H1 (cell line): ENCODE data around the gene BCAS3. TPM values are rescaled to one million over a fixed set of nuclear protein-coding genes. Genes with fewer than 3 reads are reported as not detected.

Experiments used
- CTCF ChIA-PET: fragments of 300-600 bp; sonication (Branson Sonifier 250); formaldehyde crosslinking; loops from one replicate; lab custom pipeline; 2021; ENCODE audit not compliant: partially characterized antibody; lab: Charles Lee
- POLR2A ChIA-PET: fragments of 300-600 bp; sonication (Branson Sonifier 250); formaldehyde crosslinking; loops from one replicate; lab custom pipeline; 2021; ENCODE audit warnings: inconsistent platforms; ENCODE audit not compliant: partially characterized antibody; lab: Charles Lee
- DNase-seq, 2 experiments: peaks; one replicate each; pipeline versions ENCODE4 v3.0.0 to v3.0.0-alpha.2; 2010 to 2022; ENCODE audit warnings: low spot score in 2 of 2, low read depth in 1 of 2, mixed read lengths in 1 of 2
- FAIRE-seq: peaks from 2 replicates; lab custom pipeline; 2011; peaks lifted over from hg19 to GRCh38; lab: Jason Lieb, UNC
- H2AFZ ChIP-seq: 2 replicates; pipeline ENCODE4 v1.8.1; 2012; ENCODE audit warnings: low read length, inconsistent platforms
- H2AK5ac ChIP-seq: 2 replicates; pipeline ENCODE4 v1.6.1; 2013; ENCODE audit warnings: low read depth, low read length
- H2BK120ac ChIP-seq: replicated peaks from 2 replicates; pipeline ENCODE3; 2013; ENCODE audit warnings: low read depth, low read length, inconsistent platforms
- H2BK12ac ChIP-seq: 2 replicates; pipeline ENCODE4 v1.6.1; 2013; ENCODE audit warnings: low read depth, low read length
- H2BK15ac ChIP-seq: 2 replicates; pipeline ENCODE4 v1.6.1; 2013; ENCODE audit warnings: low read length
- H2BK20ac ChIP-seq: 2 replicates; pipeline ENCODE4 v1.6.1; 2013; ENCODE audit warnings: low read length
- H2BK5ac ChIP-seq: 2 replicates; pipeline ENCODE4 v1.6.1; 2013; ENCODE audit warnings: low read depth, low read length
- H3K14ac ChIP-seq: 2 replicates; pipeline ENCODE4 v1.6.1; 2013; ENCODE audit warnings: inconsistent platforms; ENCODE audit not compliant: insufficient read length
- H3K18ac ChIP-seq: 2 replicates; pipeline ENCODE4 v1.6.1; 2013; ENCODE audit warnings: low read length; ENCODE audit errors: extremely low read depth
- H3K23ac ChIP-seq: 2 replicates; pipeline ENCODE4 v1.6.1; 2013; ENCODE audit warnings: inconsistent platforms; ENCODE audit not compliant: insufficient read length
- H3K23me2 ChIP-seq: 2 replicates; pipeline ENCODE4 v1.6.1; 2013; ENCODE audit warnings: low read depth, low read length
- H3K27ac ChIP-seq: 2 replicates; pipeline ENCODE4 v1.6.1; 2011; ENCODE audit warnings: low read depth, low read length, inconsistent platforms
- H3K27me3 ChIP-seq, 4 experiments: replicated peaks in 1 of 4; 1 replicate in 1 of 4; 2 replicates in 3 of 4; pipeline versions ENCODE4 v1.6.1 to v1.8.1; 2011 to 2013; ENCODE audit warnings: low read length in 3 of 4, mild to moderate bottlenecking in 3 of 4, inconsistent platforms in 2 of 4, mixed read lengths in 2 of 4, moderate library complexity in 1 of 4; ENCODE audit not compliant: control insufficient read depth in 3 of 4, insufficient read depth in 3 of 4; ENCODE audit errors: extremely low read depth in 1 of 4
- H3K36me3 ChIP-seq, 4 experiments: 2 replicates each; pipeline versions ENCODE4 v1.6.1 to v1.8.1; 2011 to 2013; ENCODE audit warnings: mild to moderate bottlenecking in 4 of 4, low read length in 3 of 4, moderate library complexity in 2 of 4, control low read depth in 1 of 4, inconsistent platforms in 1 of 4; ENCODE audit not compliant: insufficient read depth in 4 of 4, control insufficient read depth in 2 of 4
- H3K4ac ChIP-seq: replicated peaks from 2 replicates; pipeline ENCODE3; 2013; ENCODE audit warnings: low read length, low read depth, mixed read lengths, inconsistent platforms; ENCODE audit not compliant: insufficient read length
- H3K4me1 ChIP-seq, 4 experiments: replicated peaks in 1 of 4; 1 replicate in 1 of 4; 2 replicates in 3 of 4; pipeline versions ENCODE4 v1.6.1 to v1.8.1; 2011 to 2013; ENCODE audit warnings: low read length in 3 of 4, inconsistent platforms in 2 of 4, mixed read lengths in 1 of 4; ENCODE audit not compliant: insufficient read depth in 4 of 4, control insufficient read depth in 3 of 4
- H3K4me2 ChIP-seq, 2 experiments: 2 replicates each; pipeline versions ENCODE4 v1.6.1 to v1.8.1; 2011 to 2013; ENCODE audit warnings: low read depth in 2 of 2, low read length in 2 of 2, control low read depth in 1 of 2, inconsistent platforms in 1 of 2, mild to moderate bottlenecking in 1 of 2; ENCODE audit not compliant: insufficient read depth in 1 of 2
- H3K4me3 ChIP-seq, 4 experiments: fragments of 200-600, 300-600 bp in 1 of 4; sonication (generic), shearing (Covaris generic), sonication (Bioruptor Twin) in 1 of 4; 2 replicates each; pipeline versions ENCODE4 v1.5.1 to v1.8.1; 2011 to 2016; ENCODE audit warnings: low read length in 4 of 4, low read depth in 3 of 4, control low read depth in 2 of 4, inconsistent platforms in 2 of 4, mild to moderate bottlenecking in 2 of 4, mixed read lengths in 1 of 4, moderate library complexity in 1 of 4; ENCODE audit not compliant: insufficient read depth in 2 of 4; ENCODE audit errors: extremely low read depth in 1 of 4
- H3K56ac ChIP-seq: replicated peaks from 2 replicates; pipeline ENCODE3; 2013; ENCODE audit warnings: low read depth, mild to moderate bottlenecking, mixed read lengths, low read length, inconsistent platforms; ENCODE audit not compliant: insufficient read length
- H3K79me1 ChIP-seq: 2 replicates; pipeline ENCODE4 v1.6.1; 2013; ENCODE audit warnings: low read depth, low read length, control low read depth
- H3K79me2 ChIP-seq, 2 experiments: 2 replicates each; pipeline versions ENCODE4 v1.6.1 to v1.8.1; 2012 to 2013; ENCODE audit warnings: low read length in 2 of 2, mild to moderate bottlenecking in 2 of 2, inconsistent platforms in 1 of 2; ENCODE audit not compliant: insufficient read depth in 2 of 2, control insufficient read depth in 1 of 2
- H3K9ac ChIP-seq, 4 experiments: replicated peaks in 1 of 4; 1 replicate in 1 of 4; 2 replicates in 3 of 4; pipeline versions ENCODE4 v1.6.1 to v1.8.1; 2011 to 2013; ENCODE audit warnings: low read depth in 3 of 4, low read length in 3 of 4, control low read depth in 2 of 4, mild to moderate bottlenecking in 2 of 4, moderate library complexity in 2 of 4, inconsistent platforms in 1 of 4; ENCODE audit errors: extremely low read depth in 1 of 4
- H3K9me3 ChIP-seq, 2 experiments: 2 replicates each; pipeline versions ENCODE4 v1.6.1 to v1.8.1; 2012 to 2013; ENCODE audit warnings: mild to moderate bottlenecking in 2 of 2, moderate library complexity in 2 of 2, control low read depth in 1 of 2, inconsistent platforms in 1 of 2, low read depth in 1 of 2, low read length in 1 of 2, mixed read lengths in 1 of 2; ENCODE audit not compliant: insufficient read depth in 2 of 2
- H4K20me1 ChIP-seq, 2 experiments: replicated peaks in 1 of 2; 2 replicates each; pipeline versions ENCODE3 to v1.8.1; 2011 to 2013; ENCODE audit warnings: inconsistent platforms in 2 of 2, low read length in 2 of 2, mild to moderate bottlenecking in 1 of 2; ENCODE audit not compliant: insufficient read depth in 2 of 2, control insufficient read depth in 1 of 2
- H4K5ac ChIP-seq: 2 replicates; pipeline ENCODE4 v1.6.1; 2013; ENCODE audit warnings: low read length, low read depth, mixed read lengths, inconsistent platforms; ENCODE audit not compliant: insufficient read length
- H4K8ac ChIP-seq: 2 replicates; pipeline ENCODE4 v1.8.0; 2013; ENCODE audit warnings: mild to moderate bottlenecking, moderate library complexity, low read length, inconsistent platforms; ENCODE audit not compliant: insufficient read depth; ENCODE audit errors: extremely low read depth
- H4K91ac ChIP-seq: replicated peaks from 2 replicates; pipeline ENCODE3; 2013; ENCODE audit warnings: low read length, mixed read lengths, inconsistent platforms; ENCODE audit not compliant: insufficient read length
- CBX5 ChIP-seq: fragments of 300-800, 300-1000 bp; sonication (generic); IDR thresholded peaks from 2 replicates; pipeline ENCODE4 v1.7.1; 2016; ENCODE audit warnings: antibody characterized with exemption, low read length, low read depth
- CHD2 ChIP-seq: IDR thresholded peaks from 2 replicates; pipeline ENCODE4 v1.6.1; 2012; ENCODE audit warnings: low read length, improper control_type of control experiment
- CTCF ChIP-seq, 3 experiments: IDR thresholded peaks; 1 replicate in 2 of 3; 2 replicates in 1 of 3; pipeline versions ENCODE4 v1.5.1 to v1.6.1; 2011; ENCODE audit warnings: low read length in 3 of 3, mild to moderate bottlenecking in 3 of 3, inconsistent platforms in 2 of 3, low read depth in 1 of 3, moderate library complexity in 1 of 3; ENCODE audit not compliant: insufficient read depth in 1 of 3; ENCODE audit errors: control extremely low read depth in 1 of 3
- FOSL1 ChIP-seq: IDR thresholded peaks from 2 replicates; pipeline ENCODE4 v1.6.1; 2011; ENCODE audit warnings: mild to moderate bottlenecking, low read depth, low read length, moderate library complexity; ENCODE audit not compliant: insufficient read depth
- JUND ChIP-seq: IDR thresholded peaks from 2 replicates; pipeline ENCODE4 v1.6.1; 2011; ENCODE audit warnings: mild to moderate bottlenecking, improper control_type of control experiment, low read length
- KDM1A ChIP-seq: fragments of 200-600, 300-600 bp; sonication (generic); IDR thresholded peaks from 2 replicates; pipeline ENCODE4 v1.7.1; 2016; ENCODE audit warnings: mild to moderate bottlenecking, low read length, borderline replicate concordance
- KDM5A ChIP-seq: fragments of 200-600 bp; IDR thresholded peaks from 2 replicates; pipeline ENCODE4 v1.7.1; 2012; ENCODE audit warnings: mild to moderate bottlenecking, low read length, inconsistent platforms, mixed read lengths
- RBBP5 ChIP-seq: IDR thresholded peaks from 2 replicates; pipeline ENCODE4 v1.7.1; 2012; ENCODE audit warnings: low read depth, mild to moderate bottlenecking, inconsistent platforms, low read length, moderate library complexity, borderline replicate concordance
- RXRA ChIP-seq: IDR thresholded peaks from 2 replicates; pipeline ENCODE4 v1.6.1; 2011; ENCODE audit warnings: low read depth, mild to moderate bottlenecking, low read length, moderate library complexity; ENCODE audit not compliant: insufficient read depth
- SAP30 ChIP-seq: fragments of 300-600 bp; sonication (generic); IDR thresholded peaks from 2 replicates; pipeline ENCODE4 v1.7.1; 2012; ENCODE audit warnings: low read length, moderate library complexity, mild to moderate bottlenecking, inconsistent platforms; ENCODE audit not compliant: insufficient read depth, insufficient replicate concordance
- TBP ChIP-seq: IDR thresholded peaks from 2 replicates; pipeline ENCODE4 v1.6.1; 2011; ENCODE audit warnings: low read depth, low read length, improper control_type of control experiment
- ZNF274 ChIP-seq: IDR thresholded peaks from 2 replicates; pipeline ENCODE4 v1.7.0; 2012; ENCODE audit warnings: low read length, borderline replicate concordance; ENCODE audit errors: extremely low read depth
- WGBS, 2 experiments: shearing (Covaris generic) in 1 of 2; methylation state at CpG; one replicate each; pipeline versions ENCODE4 v1.1.6 to v1.1.7; 2013 to 2015; ENCODE audit warnings: low lambda C conversion rate in 2 of 2, mixed read lengths in 2 of 2, inconsistent platforms in 1 of 2, low coverage in 1 of 2, missing lambda C conversion rate in 1 of 2; ENCODE audit not compliant: insufficient replicate concordance in 2 of 2, insufficient coverage in 1 of 2, insufficient read length in 1 of 2; ENCODE audit errors: extremely low coverage in 1 of 2, missing lambda C conversion rate in 1 of 2; 5-methylcytosine and 5-hydroxymethylcytosine counted together
- polyA plus RNA-seq, 7 experiments: library from polyadenylated mRNA; depleted of rRNA in 3 of 7; stranded (reverse) in 5 of 7; unstranded in 2 of 7; fragments of >200 nt in 5 of 7; fragments of 200-250 nt in 2 of 7; gene quantifications; 1 replicate in 5 of 7; 2 replicates in 1 of 7; 4 replicates in 1 of 7; pipeline versions ENCODE4 v1.2.1 to v1.2.3, GENCODE V29; 2011 to 2013; ENCODE audit warnings: missing spikeins in 2 of 7, mixed read lengths in 2 of 7
- total RNA-seq: library from RNA; stranded (reverse); fragmentation: NEBNext Ultra II Directional; extraction: Animal tissue kit (Norgen Biotek cat#: 25700); gene quantifications from 2 replicates; pipeline ENCODE4 v1.2.1, GENCODE V29; 2021

The BCAS3 gene
- total and polyA plus RNA-seq, 2 of the 8 experiments (the other 6 are each of a cell fraction or from before 2014, with no cell fraction given), result 9.9 to 13.3 TPM

- H3K18ac ChIP-seq, result no peak overlapping the region
- H2BK20ac ChIP-seq, result no peak overlapping the region
- H2BK120ac ChIP-seq, result no peak overlapping the region
- H3K4me2 ChIP-seq, result no peak overlapping the region
- 91% methylated on average over 9 of the region's 9 CpGs; no CpG with 5 or more reads in 1 of the 2 experiments for WGBS, 2 experiments
- ChIA-PET CTCF (interaction anchor here (0.7 to 4.0 kb wide), 7 partner anchors 10 to 965 kb away, joined by 3 to 23 read pairs (median 4); no protein-coding TSS in a partner anchor), POLR2A (interaction anchor here (0.6 to 1.1 kb wide), 2 partner anchors 21 to 1048 kb away, joined by 3 read pairs; no protein-coding TSS in a partner anchor)
- H4K8ac ChIP-seq, result no peak overlapping the region
- no peak overlapping the region for H2BK5ac ChIP-seq
- no peak overlapping the region for H3K4ac ChIP-seq
- no peaks in the 10 kb centered on the region for H3K79me1 ChIP-seq
- no peak overlapping the region for H3K23ac ChIP-seq
- H4K91ac ChIP-seq, result no peak overlapping the region
- no peak overlapping the region for H2BK15ac ChIP-seq
- H3K56ac ChIP-seq, result no peak overlapping the region
- H3K27me3 ChIP-seq, result no peaks in the 10 kb centered on the region
- no peak overlapping the region for H4K5ac ChIP-seq
- H4K20me1 ChIP-seq, result no peaks in the 10 kb centered on the region
- no peak overlapping the region for H2BK12ac ChIP-seq
- H3K9ac ChIP-seq, result no peak overlapping the region
- FAIRE-seq (no peak), DNase-seq (peak in 1 of 2 experiments; percentile 36)
- no peak overlapping the region for H3K4me3 ChIP-seq
- no peaks in the 10 kb centered on the region for H3K79me2 ChIP-seq
- H3K23me2 ChIP-seq, result no peaks in the 10 kb centered on the region
- H3K36me3 ChIP-seq, result no peaks in the 10 kb centered on the region
- H3K27ac ChIP-seq, result no peak overlapping the region
- no peaks in the 10 kb centered on the region for H3K9me3 ChIP-seq
- H3K4me1 ChIP-seq, result no peaks in the 10 kb centered on the region
- H2AK5ac ChIP-seq, result no peak overlapping the region
- H2AFZ ChIP-seq, result no peak overlapping the region
- H3K14ac ChIP-seq, result no peak overlapping the region
- no peak for TF ChIP-seq RXRA
- TF ChIP-seq RBBP5, result no peak
- TF ChIP-seq TBP, result no peak
- TF ChIP-seq SAP30, result no peak
- no peak for TF ChIP-seq JUND
- TF ChIP-seq KDM1A, result no peak
- TF ChIP-seq KDM5A, result no peak
- TF ChIP-seq CTCF (IDR thresholded peaks at IDR 0.05; ENCODE audit: control extremely low read depth in 1 of 3, insufficient read depth in 1 of 3, low read depth in 1 of 3, low read length in 3 of 3), result no peak
- no peak for TF ChIP-seq CHD2
- no peak for TF ChIP-seq FOSL1
- no peak for TF ChIP-seq ZNF274
- TF ChIP-seq CBX5, result no peak
Observed at GRCh38 chr17:60717814-60718213, 40.2 kb downstream of the BCAS3 start.
